22Rv1 (cell line): Measurements from ENCODE around the gene TAF10.

Source experiments
- CTCF ChIP-seq: fragments of 450-650 bp; IDR thresholded peaks from 2 replicates; pipeline ENCODE4 v1.5.1; 2017; ENCODE audit warnings: mild to moderate bottlenecking
- ZFX ChIP-seq: fragments of 450-650 bp; IDR thresholded peaks from 2 replicates; pipeline ENCODE4 v1.6.1; 2017; ENCODE audit warnings: antibody characterized with exemption, borderline replicate concordance

- no peak for TF ChIP-seq CTCF
- no peak for TF ChIP-seq ZFX
Observed at GRCh38 chr11:6572215-6572614, 39.8 kb downstream of the TAF10 start.
